GM19043 (cell line): ENCODE measurements around the gene MMEL1.

Experiments
- ATAC-seq: cut with Tn5 transposase; IDR thresholded peaks from one replicate; pipeline ENCODE4 v1.9.1; 2021; ENCODE audit warnings: low read depth; ENCODE audit not compliant: unreplicated experiment

MMEL1 gene

GRCh38 chr1:2606881-2607621, 25.8 kb downstream of the MMEL1 start:
- ATAC-seq: no peak

DNA sequence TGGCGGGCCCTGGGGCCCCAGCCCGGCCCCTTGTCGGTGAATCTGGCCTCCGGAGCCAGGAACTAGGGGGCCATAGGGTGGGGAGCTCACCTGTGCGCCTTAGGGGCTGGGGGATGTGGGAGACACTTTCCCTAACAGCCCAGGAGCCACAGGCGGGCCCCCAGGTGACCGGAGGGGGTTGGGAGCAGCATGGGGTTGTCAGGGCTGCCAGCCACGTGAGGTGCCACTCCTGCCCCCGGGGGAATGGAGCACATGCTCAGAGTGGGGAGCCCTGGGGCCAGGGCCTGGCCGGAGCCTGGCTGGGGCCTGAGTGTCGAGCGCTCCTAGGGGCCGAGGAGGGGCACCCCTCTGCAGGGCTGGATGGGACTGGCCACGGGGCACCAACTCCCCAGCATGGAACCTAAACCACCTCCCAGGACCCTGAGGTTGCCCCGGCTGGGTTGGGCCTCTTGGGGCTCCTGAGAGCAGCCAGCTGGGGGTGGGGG, 26.4 kb downstream of the MMEL1 start:
- ATAC-seq: no peak

DNA sequence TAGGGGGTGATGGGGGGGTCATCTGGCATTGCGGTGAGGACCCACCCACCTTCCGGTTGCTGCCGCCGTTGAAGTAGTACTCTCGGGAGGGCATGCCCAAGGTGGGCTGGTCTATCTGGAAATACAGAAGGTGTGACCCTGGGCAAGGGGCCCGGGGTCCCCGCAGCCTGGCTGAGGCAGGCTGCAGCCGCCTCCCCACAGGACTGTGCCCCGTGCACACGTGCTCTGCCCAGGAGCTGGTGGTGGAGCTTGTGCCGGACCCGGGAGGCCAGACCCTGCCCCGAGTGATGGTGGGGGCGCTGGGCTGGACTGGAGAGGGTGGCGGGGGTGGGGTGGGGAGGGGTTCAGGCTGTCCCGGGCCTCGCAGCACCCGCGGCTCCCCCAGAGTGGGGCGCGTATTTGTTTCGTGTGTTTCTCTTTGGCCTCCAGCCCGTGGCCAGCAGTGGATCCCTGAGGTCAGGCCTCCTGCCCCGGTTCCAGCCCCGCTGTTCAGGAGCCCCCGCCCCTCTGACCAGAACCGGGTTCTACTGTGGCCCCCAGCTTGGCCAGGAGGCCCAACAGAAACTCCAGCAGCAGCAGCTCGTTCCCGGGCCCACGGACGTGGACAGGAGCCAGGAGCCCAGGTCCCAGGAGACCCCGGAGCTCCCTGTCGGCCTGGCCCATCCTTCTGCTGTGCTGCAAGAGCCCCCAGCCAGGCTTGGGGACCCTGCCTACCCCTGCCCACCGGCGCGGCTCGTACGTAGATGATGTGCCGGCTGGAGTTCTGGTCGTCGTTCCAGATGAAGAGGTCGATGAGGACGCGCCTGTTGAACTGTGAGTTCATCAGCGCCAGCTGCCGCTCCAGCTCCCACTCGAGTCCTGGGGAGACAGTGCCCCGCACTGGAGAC, 27.1 kb downstream of the MMEL1 start:
- no peak for ATAC-seq

DNA sequence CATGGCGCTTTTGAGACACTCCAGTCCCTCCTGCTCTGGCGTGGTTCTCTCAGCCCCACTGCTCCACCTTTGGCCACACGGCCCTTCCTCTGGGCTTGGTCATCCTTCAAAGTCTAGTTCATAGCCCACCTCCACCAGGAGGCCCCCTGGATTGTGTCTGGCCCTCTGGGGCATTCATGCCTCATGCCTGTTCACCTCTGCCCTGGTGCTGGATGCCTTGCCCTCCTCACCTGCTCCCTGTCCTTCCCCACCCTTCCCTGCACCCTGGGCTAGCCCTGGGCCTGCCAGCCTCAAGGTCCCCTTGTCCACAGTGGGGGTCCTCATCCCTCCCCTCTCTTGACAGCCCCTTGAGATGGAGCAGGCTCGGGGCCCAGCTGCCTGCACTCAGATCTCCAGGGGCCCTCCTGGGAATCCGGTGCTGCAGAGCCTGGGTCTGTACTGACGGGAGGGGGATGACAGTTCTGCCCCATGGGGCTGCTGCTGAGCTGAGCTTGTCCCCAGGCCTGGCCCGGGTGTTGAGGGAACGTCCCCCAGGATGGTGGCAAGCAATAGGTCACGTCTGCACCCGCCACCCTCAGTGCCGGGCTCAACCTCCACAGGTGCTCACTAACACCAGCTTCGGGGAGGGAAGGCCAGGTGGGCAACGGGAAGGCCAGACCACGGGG, 27.8 kb downstream of the MMEL1 start:
- no peak for ATAC-seq

DNA sequence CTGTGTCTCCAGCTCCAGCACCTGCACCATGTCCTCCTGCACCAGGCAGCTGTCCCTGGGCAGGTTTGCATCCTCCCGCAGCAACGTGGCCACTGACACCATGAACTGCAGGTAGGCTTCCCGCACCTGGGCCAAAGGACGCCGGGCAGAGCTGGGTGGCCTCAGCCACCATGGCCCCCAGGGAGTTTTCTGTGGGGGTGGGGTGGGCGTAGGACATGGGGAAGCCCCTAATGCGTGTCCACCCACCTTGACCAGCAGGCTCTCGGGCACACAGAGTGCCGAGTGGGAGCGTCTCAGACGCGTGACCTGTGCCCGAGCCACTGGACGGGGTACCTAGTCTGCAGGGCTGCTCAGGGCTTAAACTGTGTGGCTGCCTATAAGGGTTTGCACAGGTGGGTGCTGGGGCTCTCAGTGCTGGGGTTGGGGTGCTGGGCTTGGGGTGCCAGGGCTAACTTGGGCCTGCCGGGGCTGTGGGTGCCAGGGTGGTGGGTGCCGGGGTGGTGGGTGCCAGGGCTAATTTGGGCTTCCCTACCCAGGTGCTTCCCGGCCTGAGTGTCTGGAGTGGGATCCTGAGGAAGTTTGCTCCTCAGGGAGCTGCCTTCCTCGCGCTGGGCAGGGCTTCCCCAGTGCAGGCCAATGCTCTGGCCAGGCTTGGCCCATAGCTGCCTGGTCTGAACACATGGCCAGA, 28.5 kb downstream of the MMEL1 start:
- no peak for ATAC-seq

- no peak for ATAC-seq
Observed at GRCh38 chr1:2603521-2604155, 29.2 kb downstream of the MMEL1 start.

DNA sequence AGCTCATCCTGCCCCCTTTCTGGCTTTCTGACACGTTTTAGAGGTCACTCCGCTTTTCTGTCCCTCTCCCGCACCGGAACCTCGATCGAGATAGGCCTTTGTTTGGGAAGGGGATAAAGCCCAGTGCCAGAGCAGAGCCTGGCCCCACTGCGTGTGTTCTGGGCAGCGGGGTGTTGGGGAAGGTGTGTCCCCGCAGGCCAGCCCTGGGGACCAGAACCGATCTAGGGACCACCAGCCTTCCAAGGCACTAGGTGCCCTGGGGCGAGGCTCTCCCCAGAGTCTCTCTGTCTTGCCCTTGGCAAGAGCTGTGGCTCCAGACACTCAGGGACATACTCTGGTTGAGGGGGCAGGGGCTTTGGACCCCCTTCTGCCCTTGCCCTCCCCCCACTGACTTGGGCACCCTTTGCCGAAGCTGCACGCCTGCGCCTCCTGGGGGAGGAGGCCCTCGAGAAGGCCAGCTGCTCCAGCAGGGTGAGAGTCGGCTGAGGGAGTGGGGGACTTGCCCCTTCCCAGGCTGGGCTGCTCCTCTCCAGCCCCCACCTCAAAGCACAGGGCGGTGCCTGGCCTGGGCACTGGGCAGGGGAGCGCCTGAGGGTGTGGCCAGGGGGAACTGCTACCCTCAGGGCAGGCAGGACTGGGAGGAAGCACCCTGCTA, 29.8 kb downstream of the MMEL1 start:
- ATAC-seq: no peak

DNA sequence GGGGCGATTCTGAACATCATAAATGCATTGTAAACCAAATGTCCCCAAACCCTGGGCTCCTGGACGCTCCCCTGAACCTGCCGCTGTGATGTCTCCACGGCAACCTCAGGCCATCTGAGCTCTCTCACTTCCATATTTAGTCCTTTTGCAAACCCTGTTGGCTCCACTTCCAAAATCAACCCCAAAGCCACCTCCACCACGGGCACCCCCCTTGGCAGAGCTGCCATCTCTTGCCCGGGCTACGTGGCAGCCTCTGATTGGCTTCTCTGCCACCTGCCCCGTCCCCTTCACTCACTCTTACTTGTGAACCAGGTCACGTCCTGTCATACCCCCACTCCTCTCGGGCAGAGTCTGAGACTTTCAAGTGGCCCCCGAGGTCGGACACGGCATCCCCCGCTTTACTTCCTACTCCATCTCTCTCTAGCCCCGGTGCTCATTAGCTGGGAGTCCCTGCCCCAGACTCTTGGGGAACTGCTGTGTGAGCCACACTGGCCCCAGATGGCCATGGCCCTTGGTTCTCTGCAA, 30.4 kb downstream of the MMEL1 start:
- no peak for ATAC-seq

- ATAC-seq: no peak
Observed at GRCh38 chr1:2601721-2602303, 31.0 kb downstream of the MMEL1 start.

DNA sequence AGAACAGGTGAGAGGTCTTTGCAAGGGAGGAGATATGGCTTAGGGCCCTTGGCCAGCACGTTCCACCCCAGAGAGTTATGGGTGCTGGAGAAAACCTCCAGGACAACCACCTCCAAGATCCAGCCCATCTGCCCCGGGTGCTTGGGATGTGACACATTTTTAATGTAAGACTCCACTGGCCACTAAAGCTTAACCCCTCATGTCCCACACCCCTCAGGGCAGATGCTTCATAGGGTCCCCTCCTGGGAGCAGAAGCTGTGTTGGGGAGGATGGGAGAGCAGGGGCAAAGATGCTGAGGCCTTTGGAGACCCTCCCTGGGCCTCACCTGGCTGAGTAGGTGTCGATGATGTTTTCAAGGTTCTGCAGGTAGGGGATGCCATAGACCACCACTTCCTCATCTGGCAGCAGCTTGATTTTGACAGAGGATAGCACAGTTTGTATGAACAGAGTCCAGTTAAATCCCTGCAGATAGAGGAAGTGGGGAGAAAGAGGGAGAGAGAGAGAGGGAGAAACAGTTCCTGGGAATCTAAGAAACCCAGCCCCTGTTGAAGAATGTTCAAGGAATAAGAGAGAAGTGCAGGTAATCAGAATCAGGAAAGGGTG, 34.4 kb downstream of the MMEL1 start:
- no peak for ATAC-seq

DNA sequence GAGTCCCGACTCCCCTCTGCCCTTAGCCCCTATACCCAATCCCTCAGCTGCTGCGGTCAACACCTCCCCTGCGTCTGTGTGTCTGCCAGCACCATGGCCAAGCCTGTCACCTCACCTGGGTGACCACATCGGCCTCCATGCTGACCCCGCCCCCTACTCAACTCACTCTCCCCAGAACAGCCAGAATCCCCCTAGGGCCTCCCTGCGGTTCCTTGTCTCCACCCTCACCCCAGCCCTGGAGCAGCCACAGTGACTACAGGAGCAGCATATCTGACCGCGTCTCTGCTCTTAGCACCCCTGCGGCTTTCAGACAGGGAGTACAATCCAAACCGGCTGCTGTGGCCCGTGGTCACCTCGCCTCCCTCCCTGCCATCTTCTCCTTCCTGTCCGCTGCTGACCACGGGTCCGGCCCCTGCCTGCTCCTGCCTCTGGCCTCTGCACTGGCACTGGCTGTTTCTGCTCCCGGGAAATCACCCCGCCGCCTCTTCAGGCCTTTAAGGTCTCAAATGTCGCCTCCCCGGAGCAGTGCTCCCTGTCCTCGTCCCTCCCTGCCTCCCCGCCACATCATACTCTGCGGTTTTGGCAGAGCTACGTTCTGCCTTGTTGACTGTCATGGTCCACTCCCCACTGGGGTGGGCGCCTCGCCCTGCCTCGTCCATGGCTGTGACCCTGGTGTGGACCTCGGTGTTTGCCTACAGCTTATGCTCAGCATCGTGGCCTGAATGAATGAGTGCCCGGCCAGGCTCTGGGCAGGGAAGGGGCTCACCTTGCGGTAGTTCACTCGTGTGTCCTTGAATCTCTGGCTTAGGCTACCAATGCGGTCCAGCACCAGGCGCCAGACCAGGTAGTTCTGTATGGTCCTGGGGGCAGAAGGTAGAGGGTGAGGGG, 35.1 kb downstream of the MMEL1 start:
- no peak for ATAC-seq

- ATAC-seq: no peak
Observed at GRCh38 chr1:2596530-2597333, 36.1 kb downstream of the MMEL1 start.

- ATAC-seq: no peak
Observed at GRCh38 chr1:2595812-2596529, 36.8 kb downstream of the MMEL1 start.

GRCh38 chr1:2595261-2595811, 37.5 kb downstream of the MMEL1 start:
- no peak for ATAC-seq

DNA sequence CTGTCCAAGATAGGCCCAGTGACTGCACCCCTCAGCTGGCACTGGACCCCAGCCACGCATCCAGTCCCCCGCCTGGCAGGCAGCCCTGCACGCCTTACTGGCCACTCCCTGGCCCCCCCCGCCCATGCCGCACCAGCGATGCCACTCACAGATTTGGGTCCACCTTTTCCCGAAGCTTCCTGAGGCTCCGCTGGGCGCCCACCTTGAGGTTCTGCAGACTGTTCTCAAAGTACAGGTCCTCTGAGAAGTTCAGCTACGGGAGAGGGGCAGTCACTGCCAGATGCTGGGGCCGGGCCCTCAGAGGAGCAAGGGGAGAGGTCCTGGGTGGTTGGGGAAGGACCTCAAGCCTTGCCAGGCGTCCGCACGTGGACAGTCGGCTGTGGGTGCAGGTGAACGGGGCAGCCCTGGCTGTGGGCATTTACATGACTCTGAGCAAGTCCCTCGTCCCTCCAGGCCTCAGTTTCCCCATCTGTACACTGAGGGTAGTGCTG, 38.1 kb downstream of the MMEL1 start:
- ATAC-seq: no peak
